Measurements from ENCODE around the gene MIER3. TPM values are rescaled to one million over a fixed set of nuclear protein-coding genes. Genes with fewer than 3 reads are reported as not detected.

Gene MIER3
- total RNA-seq, 6 experiments from 2014 or later: 7.3 to 14.7 (median 11.2) TPM

- DNase-seq: no peak
- H3K27ac ChIP-seq: no peak overlapping the region
- H3K36me3 ChIP-seq: no peaks in the 10 kb centered on the region
- H3K9me3 ChIP-seq: no peaks in the 10 kb centered on the region
- H3K4me3 ChIP-seq: no peak overlapping the region
- H3K27me3 ChIP-seq: no peaks in the 10 kb centered on the region
- ATAC-seq: no peak
- H3K4me1 ChIP-seq: no peaks in the 10 kb centered on the region
- intact Hi-C loops (cut with DNase I): no loop called here
- TF ChIP-seq CTCF (IDR thresholded peaks at IDR 0.05): no peak
- no peak for TF ChIP-seq POLR2A (IDR thresholded peaks at IDR 0.05)
- WGBS (ENCODE audit: insufficient coverage, low coverage, low lambda C conversion rate, missing lambda C conversion rate): 56% methylated on average over 3 of the region's 5 CpGs
Measured at GRCh38 chr5:56963246-56963645, 11.3 kb upstream of the MIER3 start.

GRCh38 chr5:56962286-56962685 lies 10.4 kb upstream of the MIER3 start:
- H3K36me3 ChIP-seq: no peaks in the 10 kb centered on the region
- no peaks in the 10 kb centered on the region for H3K4me1 ChIP-seq
- no peaks in the 10 kb centered on the region for H3K27me3 ChIP-seq
- DNase-seq: no peak
- 16% methylated on average over 2 of the region's 2 CpGs for WGBS (ENCODE audit: insufficient coverage, low coverage, low lambda C conversion rate, missing lambda C conversion rate)
- no peak overlapping the region for H3K4me3 ChIP-seq
- no peaks in the 10 kb centered on the region for H3K9me3 ChIP-seq
- intact Hi-C loops (cut with DNase I): no loop called here
- ATAC-seq: peak in 2 of 4 donors; percentile 55 to 70
- H3K27ac ChIP-seq: no peak overlapping the region
- no peak for TF ChIP-seq POLR2A (IDR thresholded peaks at IDR 0.05)
- TF ChIP-seq CTCF (IDR thresholded peaks at IDR 0.05): no peak

DNA sequence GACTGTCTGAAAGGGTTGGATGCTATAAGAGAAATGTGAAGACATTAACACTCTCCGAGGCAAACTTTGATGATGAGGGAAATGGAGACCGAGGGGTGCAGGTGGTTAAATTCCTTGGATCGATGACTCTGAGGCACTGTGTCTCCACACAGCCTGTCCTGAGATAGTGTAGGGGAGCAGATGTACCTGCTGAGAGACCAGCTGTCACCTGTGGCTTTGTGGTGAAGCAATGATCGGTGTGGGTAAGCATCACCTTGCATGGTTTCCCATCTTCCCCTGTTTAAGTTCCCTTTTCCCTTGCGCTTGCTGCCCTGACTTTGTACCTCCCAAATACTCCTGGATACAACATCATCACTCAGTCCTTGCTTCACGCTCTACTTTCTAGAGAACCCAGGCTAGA lies 9.8 kb upstream of the MIER3 start:
- DNase-seq (no peak), ATAC-seq (no peak)
- intact Hi-C loops (cut with DNase I): no loop called here
- no peaks in the 10 kb centered on the region for H3K9me3 ChIP-seq
- no peaks in the 10 kb centered on the region for H3K4me1 ChIP-seq
- no peaks in the 10 kb centered on the region for H3K27me3 ChIP-seq
- 78% methylated on average over 4 of the region's 6 CpGs for WGBS (ENCODE audit: insufficient coverage, low coverage, low lambda C conversion rate, missing lambda C conversion rate)
- H3K27ac ChIP-seq: no peak overlapping the region
- H3K4me3 ChIP-seq: no peak overlapping the region
- no peaks in the 10 kb centered on the region for H3K36me3 ChIP-seq
- TF ChIP-seq POLR2A (IDR thresholded peaks at IDR 0.05) (no peak), CTCF (IDR thresholded peaks at IDR 0.05) (no peak)

- Histone ChIP-seq H3K9me3 (no peaks in the 10 kb centered on the region), H3K27me3 (no peaks in the 10 kb centered on the region), H3K27ac (no peak overlapping the region), H3K4me3 (no peak overlapping the region), H3K36me3 (no peaks in the 10 kb centered on the region), H3K4me1 (no peaks in the 10 kb centered on the region)
- ATAC-seq (no peak), DNase-seq (no peak)
- TF ChIP-seq POLR2A (IDR thresholded peaks at IDR 0.05) (no peak), CTCF (IDR thresholded peaks at IDR 0.05) (no peak)
- WGBS (ENCODE audit: insufficient coverage, low coverage, low lambda C conversion rate, missing lambda C conversion rate): 77% methylated on average over 4 of the region's 4 CpGs
- intact Hi-C loops (cut with DNase I): loop anchor here in 1 of 2 donors (10.0 kb wide), 1 partner anchor 55 kb away; the partner anchor contains the start of gene SETD9
Measured at GRCh38 chr5:56959326-56959725, 7.4 kb upstream of the MIER3 start.

DNA sequence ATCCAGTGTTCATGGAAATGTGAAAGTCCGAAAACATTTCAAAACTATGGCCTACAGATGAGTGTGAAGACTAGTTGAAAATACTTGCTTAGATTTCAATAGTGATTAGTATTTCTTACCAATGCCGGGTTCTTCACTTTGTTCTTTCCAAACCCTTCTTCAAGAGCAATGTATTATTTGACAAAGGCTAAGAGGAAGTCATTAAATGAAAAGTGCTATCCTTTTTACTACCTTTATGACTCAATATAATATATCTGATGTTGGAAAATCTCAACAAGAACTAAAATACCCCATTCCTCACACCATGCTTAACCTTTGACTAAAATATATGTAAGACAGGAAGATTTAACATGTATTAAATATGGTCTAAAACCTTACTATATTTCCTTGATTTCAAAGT lies 6.7 kb upstream of the MIER3 start:
- no peaks in the 10 kb centered on the region for H3K27me3 ChIP-seq
- intact Hi-C loops (cut with DNase I): loop anchor here in 1 of 2 donors (10.0 kb wide), 1 partner anchor 54 kb away; the partner anchor contains the start of gene SETD9
- no peaks in the 10 kb centered on the region for H3K36me3 ChIP-seq
- H3K4me1 ChIP-seq: no peaks in the 10 kb centered on the region
- 89% methylated on average over 2 of the region's 2 CpGs for WGBS (ENCODE audit: insufficient coverage, low coverage, low lambda C conversion rate, missing lambda C conversion rate)
- no peaks in the 10 kb centered on the region for H3K9me3 ChIP-seq
- no peak for DNase-seq
- ATAC-seq: no peak
- no peak overlapping the region for H3K4me3 ChIP-seq
- H3K27ac ChIP-seq: no peak overlapping the region
- TF ChIP-seq CTCF (IDR thresholded peaks at IDR 0.05): no peak
- no peak for TF ChIP-seq POLR2A (IDR thresholded peaks at IDR 0.05)
